Activated CD8-positive, alpha-beta memory T cell treated with anti-CD3 and anti-CD28 coated beads for 4 hours (primary cell): Measurements from ENCODE around the gene HNRNPUL1.
"Not testable (repeated sequence)": the region's sequence is repeated elsewhere in the genome, so short reads cannot be mapped to it uniquely, and the experiment has no call there.

Experiments used
- DNase-seq, 2 donors: peaks; one replicate each; pipeline ENCODE4 v3.0.0-alpha.2; 2020; ENCODE audit warnings: low read depth in 2 of 2

Gene HNRNPUL1

DNA sequence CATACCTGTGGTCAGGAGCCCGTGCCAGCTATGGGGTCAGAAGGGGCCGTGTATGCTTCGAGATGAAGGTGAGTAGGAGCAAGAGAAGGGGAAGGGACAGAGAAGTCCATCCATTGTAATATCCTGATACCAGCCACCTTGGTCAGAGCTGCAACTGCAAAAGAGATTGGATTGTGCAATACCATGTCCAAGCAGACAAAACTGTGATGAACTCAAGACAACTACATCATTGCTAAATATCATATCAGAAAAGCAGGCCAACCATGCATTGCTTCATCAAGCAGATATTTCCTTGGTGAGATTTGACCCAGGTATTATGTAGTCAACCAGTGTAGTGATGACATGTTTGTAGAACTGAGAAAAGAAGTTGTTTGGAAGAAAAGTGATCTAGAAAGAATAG is 12.1 kb downstream of the HNRNPUL1 start:
- no peak for DNase-seq

DNA sequence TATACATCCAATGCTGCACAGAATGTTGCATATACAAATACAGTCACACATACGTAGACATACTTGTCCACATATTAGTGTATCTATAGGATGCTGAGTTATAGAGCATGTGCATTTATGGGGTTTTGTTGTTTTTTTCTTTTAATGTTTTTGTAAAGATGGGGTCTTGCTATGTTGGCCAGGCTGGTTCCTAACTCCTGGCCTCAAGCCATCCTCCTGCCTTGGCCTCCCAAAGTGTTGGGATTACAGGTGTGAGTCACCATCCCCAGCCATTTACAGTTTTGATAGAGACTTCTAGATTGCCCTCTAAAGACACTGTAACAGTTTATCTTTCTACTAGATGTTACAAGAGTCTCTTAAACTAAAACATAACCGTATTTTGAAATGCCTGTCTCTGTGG is 14.3 kb downstream of the HNRNPUL1 start:
- DNase-seq = no peak

DNA sequence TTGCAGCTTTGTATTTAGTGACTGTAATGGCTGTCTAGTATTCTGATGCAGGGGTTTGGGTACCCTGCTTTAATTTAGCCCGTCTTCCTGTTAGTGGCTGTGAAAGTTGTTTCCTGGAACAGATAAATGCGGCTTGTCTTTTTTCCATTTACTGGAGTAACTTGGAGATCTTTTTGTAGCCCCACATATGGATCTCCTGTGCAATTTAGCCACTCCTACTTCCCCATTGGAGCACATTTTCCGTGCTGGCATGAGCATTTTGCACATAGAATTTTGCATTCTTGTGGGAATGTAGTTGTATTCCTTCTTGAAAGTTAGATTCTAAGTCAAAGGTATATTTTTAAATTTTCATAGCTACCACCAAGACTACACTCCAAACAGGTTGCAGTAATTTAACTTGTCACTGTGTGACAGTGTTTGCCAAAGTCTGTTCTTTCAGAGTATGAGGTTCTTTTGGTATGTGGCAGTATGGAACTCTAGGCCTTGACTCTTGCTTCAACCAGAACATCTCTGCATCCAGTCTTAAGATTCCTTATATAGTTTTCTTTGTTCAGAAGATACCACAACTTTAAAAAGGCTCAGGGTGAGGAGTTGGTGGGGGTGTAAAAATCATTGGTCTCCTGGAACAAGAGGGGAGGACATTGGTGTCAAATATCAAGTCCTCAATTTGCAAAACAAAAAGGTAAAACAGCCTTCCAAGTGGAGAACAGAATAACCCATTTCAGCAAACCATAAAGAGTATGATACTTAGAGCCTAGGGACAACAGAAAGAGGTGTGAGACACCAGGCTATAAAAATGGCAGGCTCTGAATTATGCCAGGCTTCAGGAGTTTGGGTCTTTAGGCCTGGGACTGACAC is 24.7 kb downstream of the HNRNPUL1 start:
- no peak for DNase-seq

DNA sequence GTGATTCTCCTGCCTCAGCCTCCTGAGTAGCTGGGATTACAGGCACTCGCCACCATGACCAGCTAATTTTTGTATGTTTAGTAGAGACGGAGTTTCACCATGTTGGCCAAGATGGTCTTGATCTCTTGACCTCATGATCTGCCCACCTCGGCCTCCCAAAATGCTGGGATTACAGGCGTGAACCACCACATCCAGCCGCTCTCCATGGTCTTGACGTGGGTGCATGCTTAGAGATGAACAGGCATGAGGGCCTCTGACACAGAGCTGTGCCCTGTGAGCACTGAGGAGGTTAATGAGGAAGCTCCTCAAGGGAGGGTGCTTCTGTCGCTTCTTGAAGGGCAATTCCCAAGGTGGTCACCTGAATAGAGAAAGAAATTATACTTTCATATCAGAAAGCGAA is 25.6 kb downstream of the HNRNPUL1 start:
- DNase-seq = not testable (repeated sequence)

DNA sequence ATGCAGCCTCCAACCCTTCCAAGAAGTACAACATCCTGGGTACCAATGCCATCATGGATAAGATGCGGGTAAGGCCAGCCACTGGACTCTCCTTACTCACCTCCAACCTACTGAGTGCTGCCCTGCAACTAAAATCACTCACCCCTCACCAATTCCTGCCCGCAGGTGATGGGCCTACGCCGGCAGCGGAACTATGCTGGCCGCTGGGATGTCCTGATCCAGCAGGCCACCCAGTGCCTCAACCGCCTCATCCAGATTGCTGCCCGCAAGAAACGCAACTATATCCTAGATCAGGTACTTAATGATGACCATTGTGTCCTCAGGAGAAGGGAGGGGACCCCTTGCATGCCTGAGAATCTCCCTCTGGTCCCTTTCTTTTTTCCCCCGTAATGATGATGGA is 30.2 kb downstream of the HNRNPUL1 start:
- no peak for DNase-seq

DNA sequence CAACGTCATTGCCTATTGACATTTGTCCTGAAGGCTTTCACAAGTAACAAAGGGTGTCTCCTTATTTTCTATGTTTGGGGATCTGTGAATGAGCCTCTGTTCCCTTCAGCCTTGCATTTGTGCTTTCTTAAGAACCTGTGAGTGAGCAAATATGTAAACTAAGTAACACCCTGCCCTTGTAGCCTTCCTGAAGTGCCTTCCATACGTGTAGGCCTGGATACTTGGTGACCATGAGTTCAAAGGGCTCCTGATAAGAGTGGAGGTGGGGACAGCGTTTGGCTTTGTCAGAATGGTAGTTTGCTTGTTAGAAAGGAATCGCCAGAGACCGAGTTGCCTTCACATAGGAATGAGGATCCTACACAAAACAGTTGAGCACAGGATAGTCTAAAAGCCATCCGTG is 31.3 kb downstream of the HNRNPUL1 start:
- DNase-seq = no peak

DNA sequence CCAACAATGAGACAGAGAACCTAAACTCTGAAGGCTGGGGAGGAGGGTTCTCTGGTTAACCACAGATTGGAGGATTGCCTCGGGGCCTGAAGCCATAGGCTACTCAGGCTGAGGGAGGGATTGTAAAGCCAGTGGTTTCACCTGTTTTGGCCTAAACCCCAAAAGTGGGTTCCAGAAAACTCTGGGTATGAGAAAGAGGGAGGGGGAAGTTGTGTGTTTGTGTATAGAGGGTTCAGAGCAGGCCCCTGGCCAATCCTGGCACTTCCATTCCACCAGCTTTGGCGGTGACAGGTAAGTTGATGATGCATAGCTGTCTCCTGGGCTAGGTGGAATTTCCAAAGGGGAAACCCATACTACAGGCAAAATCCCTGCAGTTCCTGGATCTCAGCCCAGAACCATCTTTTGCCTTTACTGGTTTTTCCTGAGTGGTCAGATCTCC is 32.3 kb downstream of the HNRNPUL1 start:
- DNase-seq = no peak

DNA sequence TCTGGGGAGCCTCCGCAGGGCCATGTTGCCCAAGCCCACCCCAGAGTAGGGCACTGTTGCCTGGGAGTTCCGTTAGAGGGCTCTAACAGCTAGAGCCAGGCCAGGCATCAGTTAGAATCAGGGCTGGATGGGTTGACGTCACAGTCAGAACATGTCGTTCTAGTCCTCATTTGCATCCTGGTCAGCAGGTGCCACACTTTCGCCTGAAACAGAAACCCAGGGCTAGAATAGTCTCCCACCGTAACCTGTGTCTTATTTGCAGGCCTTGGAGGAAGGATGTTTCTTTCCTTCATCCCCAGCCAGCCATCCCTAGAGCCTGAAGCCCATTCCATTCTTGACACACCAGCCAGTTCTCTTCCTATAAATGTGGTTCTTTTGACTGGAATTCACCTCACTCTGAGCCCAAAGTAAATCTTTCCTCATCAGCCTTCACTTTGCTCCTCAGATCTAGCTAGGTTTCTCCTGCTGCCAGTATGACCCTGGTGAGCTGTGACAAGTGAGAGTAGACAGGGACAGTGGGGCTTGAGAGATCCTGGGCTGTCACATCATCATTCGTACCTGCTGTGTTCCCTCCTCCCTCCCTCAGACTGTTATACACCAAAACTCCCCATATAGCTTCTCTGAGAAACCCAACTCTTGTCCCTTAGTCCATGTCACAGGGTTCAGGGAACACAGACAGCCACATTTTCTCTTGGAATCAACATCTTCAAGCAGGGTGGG is 33.6 kb downstream of the HNRNPUL1 start:
- DNase-seq = no peak

DNA sequence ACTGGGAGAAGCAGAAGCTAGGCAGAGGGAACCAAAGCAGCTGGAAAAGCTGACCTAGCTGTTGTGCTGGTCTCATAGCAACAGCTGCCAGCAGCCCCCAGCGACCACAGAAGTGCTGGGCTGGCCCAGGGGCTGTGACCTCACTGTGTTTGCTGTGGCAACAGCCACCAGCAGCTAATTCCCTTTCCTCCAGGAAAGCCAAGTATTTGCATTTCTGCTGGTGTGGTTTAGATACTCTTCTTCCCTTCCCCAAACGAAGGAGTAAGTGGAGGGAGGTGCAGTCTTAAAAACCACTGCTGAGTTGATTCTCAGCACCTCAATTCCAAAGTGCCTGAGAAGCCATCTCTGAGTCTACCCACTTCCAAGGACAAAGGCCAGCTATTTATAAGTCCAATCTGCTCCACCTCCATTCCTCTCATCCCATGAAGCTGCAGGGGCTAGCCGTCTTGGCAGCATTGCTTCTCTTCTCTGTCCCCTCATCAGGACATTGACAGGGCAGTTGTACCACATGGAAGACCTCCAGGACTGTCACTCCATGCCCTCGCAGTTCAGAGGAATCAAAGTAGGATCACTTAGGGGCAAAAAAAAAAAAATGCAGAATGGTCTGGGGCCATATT is 34.3 kb downstream of the HNRNPUL1 start:
- no peak for DNase-seq

DNA sequence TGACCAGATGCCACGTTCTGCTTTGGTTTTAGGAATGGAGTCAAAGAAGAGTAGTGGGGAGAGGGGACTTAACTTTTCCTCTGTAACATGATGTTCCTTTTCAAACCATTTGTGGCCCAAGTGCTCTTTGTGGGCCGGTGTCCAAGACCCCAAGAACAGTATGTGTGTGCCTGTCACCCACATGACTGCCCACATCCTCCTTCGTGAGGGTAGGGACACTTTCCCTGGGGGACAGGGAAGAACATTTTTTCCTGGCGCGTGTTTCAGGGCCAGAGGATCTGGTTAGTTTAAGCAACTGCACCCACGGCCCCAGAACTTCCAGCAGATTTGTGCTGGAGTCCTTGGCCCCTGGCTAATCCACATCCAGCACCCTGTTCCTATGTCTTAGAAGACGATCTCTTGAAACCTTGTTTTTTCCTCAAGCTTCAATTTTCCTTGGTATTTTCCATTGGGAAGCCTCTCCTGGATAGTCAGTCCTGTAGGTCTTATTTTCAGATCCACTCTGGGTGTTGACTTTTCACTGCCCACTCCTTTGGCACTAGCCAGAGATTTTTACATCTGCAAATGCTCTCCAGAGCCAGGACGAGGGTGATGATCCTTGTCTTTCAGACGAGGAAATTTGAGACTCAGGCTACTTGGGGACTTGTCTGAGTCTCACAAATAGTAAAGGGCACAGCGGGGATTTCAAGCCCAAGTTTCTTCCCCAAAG is 35.0 kb downstream of the HNRNPUL1 start:
- DNase-seq = no peak

DNA sequence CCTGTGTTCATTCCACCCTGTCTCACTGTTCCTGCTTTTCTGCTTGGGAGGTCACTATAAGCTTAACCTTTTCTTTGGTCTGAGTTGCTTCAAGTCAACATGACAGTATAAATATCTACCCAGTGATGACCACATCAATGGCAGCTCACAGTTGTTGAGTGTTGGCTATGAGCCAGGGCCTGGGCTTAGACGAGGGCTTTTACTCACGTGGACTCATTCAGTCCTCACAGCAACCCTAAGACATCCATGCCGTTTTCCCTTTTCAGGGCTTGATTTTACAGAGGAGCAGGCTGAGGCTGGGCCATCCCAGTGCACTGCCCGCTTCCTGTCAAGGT is 35.5 kb downstream of the HNRNPUL1 start:
- DNase-seq = no peak

DNA sequence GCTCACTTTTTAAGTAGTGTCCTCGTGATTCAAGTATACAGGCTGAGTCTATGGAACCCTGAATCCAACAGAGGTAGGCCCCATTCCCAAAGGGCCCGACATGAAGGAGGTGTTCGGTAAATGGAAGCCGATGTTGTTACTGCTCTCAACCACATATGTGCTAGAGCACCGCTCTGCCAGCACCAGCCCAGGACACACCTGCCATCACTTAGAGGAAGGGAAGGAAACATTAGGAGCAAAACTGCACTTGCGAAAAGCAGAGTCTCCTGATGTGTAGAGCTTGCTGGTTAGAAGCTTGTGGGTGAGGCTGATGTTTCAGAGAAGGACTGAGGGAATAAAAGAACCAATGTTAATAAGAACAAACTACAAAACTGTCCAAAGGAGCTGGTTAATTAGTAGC is 36.4 kb downstream of the HNRNPUL1 start:
- no peak for DNase-seq

DNA sequence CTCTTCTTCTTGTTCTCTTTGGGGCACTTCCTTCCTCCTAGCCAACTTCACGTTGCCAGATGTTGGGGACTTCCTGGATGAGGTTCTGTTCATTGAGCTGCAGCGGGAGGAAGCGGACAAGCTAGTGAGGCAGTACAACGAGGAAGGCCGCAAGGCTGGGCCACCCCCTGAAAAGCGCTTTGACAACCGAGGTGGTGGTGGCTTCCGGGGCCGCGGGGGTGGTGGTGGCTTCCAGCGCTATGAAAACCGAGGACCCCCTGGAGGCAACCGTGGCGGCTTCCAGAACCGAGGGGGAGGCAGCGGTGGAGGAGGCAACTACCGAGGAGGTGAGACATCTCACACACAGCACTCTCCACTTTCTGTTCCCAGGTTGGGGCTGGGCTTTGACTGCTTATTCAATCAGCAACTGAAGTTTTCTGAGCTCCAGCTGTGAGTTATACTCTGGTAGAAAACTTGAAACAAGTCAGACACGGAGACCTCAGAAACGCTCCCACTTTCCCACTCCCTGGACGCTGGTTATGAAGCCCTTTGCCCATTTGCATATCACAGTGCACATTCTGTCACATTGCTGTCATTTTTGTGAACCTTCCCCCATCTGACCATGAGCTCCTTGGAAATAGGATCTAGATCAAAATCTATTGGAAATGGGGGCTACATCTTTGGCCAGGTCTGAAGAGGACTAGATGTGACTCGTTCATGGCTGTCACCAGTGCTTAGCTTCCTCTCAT is 38.6 kb downstream of the HNRNPUL1 start:
- DNase-seq = peak; percentile 58 to 60

DNA sequence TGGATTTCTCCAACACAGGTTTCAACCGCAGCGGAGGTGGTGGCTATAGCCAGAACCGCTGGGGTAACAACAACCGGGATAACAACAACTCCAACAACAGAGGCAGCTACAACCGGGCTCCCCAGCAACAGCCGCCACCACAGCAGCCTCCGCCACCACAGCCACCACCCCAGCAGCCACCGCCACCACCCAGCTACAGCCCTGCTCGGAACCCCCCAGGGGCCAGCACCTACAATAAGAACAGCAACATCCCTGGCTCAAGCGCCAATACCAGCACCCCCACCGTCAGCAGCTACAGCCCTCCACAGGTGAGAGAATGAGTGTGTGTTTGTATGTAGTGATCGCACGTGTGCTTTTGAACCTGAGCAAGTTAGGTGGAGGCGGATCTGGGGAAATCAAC is 39.8 kb downstream of the HNRNPUL1 start:
- DNase-seq = no peak

DNA sequence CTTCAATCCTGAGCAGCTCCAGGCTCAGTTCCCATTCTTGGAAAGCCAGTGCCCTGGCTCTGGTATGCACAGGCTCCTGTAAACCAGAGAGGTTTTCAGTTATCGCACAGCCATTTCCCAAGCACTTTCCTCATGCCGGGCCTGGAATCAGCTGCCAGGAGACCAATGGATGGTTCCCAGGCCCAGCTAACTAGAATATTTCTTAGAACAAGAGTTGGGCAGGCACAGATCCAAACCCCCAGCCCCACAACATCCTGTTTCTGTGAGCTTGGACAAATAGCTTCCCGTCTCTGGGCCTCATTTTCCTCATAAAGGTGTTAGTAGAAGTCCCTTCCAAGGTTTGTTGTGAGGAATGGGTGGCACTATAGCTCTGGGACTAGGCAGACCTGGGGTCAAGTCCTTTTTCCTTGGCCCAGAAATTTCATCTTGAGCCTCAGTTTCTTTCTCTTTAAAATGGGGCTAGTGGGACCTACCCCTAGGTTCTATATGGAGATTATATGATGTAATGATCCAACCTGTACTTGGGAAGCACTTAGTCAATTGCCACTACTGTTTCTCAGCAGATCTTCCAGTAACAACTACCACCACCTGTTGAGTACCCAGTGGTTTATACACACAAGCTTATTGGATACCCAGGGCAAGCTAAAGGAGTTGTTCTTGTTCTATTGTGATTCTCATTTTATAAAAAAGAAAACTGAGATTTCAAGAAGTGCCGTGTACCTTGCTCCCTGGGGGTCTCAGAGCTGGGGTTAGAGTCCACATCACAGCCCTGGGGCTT is 40.7 kb downstream of the HNRNPUL1 start:
- no peak for DNase-seq

DNA sequence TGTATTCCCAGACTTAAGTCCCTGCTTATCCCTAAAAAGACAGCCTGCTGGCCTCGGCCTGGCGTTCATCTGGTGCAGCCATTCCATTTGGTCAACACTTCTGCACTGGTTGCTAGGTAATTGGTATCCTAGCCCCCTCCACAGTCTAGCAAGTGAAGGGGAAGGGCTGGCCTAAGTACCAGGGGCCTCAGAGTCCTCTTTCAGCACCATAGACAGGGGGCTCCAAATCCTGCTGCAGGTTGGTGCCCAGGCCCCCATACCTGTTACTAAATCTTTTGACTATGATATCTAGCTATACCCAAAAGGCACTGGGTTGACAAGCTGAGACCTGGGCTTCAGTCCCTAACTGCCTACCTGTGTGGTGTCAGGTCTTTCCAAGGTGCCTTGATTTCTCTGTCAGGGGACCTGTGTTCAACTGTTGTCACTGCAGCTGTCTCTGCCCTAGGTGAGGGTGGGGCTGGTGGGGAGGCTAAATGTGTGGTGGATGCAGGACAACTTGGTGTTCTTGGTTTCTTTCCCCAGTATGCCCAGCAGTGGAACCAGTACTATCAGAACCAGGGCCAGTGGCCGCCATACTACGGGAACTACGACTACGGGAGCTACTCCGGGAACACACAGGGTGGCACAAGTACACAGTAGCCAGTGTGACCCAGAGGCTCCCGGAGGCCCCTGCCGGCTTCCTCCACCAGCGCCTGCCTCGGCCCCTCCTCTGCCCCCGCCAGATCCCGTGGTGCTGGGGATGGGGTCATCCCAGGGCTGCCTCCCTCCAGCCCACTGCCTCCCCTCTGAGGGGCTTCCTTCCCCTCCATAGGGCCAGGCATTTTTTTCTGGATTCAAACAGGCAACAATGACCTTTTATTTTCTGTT is 42.0 kb downstream of the HNRNPUL1 start:
- no peak for DNase-seq

DNA sequence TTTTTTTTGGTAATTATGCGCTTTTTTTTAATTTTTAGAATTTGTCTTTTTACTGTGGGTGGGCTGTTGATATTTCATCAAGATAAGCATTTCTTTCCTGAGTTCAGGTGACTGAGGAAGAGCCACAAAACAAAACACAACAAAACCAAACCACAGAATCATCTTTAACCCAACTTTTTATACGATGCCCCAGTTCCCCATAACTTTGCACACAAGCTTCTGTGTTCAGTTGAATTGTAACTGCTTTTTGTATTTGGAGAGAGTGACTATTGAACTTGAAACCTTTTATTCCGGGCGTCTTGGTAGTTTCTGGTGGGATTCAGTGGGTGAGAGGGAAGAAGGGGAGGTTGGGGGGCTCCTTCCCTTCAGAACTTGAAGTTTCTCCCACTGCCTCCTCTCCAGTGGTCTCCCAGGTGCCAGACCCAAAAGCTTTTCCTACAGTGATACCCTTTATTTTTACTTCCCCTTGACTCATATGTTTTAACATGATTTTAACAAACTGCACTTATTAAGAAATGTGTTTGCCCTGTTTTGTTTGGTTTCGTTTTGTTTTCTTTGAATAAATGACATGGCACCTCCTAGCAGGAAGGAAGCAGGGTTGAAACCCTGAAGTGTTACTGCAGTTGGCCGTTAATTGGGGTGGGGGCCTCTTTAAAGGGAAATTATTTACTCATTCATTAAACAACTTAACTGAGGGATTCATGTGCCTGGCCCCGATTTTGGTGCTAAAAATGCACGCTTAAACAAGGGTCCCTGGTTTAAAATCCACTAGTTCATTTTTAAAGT is 43.1 kb downstream of the HNRNPUL1 start:
- no peak for DNase-seq

DNA sequence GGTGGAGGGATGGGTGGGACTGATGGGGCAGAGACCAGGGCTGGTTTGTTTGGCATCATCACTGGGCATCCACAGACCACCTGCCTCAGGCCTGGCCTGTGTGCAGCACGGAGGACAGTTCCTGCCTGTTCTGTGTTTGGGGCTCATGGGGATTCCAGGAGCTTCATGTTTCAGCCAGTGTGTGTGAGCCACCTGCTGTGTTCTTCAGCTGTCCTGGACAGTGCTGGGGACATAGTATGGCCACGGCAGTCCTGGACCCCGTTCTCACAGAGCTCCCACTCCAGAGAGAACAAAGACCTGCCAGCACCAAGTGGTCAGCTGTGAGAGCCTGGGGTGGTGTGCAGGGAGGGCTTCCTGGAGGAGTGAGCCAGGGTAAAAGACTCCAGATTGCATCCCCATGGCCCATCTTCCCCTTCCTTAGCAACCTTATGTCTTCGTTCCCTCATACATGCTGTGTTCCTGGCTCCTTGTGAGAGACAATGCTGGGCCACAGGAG is 43.8 kb downstream of the HNRNPUL1 start:
- no peak for DNase-seq
